HG02981 (cell line): ENCODE results near the gene USP44.
"Not testable (repeated sequence)": the region's sequence is repeated elsewhere in the genome, so short reads cannot be mapped to it uniquely, and the experiment has no call there.

Experiments
- ATAC-seq: cut with Tn5 transposase; IDR thresholded peaks from one replicate; pipeline ENCODE4 v1.9.1; 2021; ENCODE audit warnings: mild to moderate bottlenecking, moderate library complexity; ENCODE audit not compliant: unreplicated experiment

The USP44 gene

GRCh38 chr12:95511977-95512376 is 39.3 kb downstream of the USP44 start:
- no peak for ATAC-seq

GRCh38 chr12:95509300-95509699 is 42.0 kb downstream of the USP44 start:
- no peak for ATAC-seq

- no peak for ATAC-seq
Measured at GRCh38 chr12:95506707-95507523, 44.4 kb downstream of the USP44 start.

GRCh38 chr12:95505039-95505438 is 46.2 kb downstream of the USP44 start:
- no peak for ATAC-seq

- ATAC-seq = no peak
Measured at GRCh38 chr12:95504140-95504539, 47.1 kb downstream of the USP44 start.

- no peak for ATAC-seq
Measured at GRCh38 chr12:95499772-95500171, 51.5 kb downstream of the USP44 start.

- no peak for ATAC-seq
Measured at GRCh38 chr12:95498968-95499367, 52.3 kb downstream of the USP44 start.

- ATAC-seq = no peak
Measured at GRCh38 chr12:95497031-95497430, 54.2 kb downstream of the USP44 start.

- no peak for ATAC-seq
Measured at GRCh38 chr12:95495433-95495832, 55.8 kb downstream of the USP44 start.

GRCh38 chr12:95494888-95495287 is 56.4 kb downstream of the USP44 start:
- ATAC-seq = no peak

- no peak for ATAC-seq
Measured at GRCh38 chr12:95492462-95492861, 58.8 kb downstream of the USP44 start.

GRCh38 chr12:95487024-95487423 is 64.3 kb downstream of the USP44 start:
- ATAC-seq = no peak

GRCh38 chr12:95484524-95484923 is 66.8 kb downstream of the USP44 start:
- no peak for ATAC-seq

- not testable (repeated sequence) for ATAC-seq
Measured at GRCh38 chr12:95482564-95482963, 68.7 kb downstream of the USP44 start.

- no peak for ATAC-seq
Measured at GRCh38 chr12:95481888-95482287, 69.4 kb downstream of the USP44 start.

- ATAC-seq = no peak
Measured at GRCh38 chr12:95481072-95481471, 70.2 kb downstream of the USP44 start.

- ATAC-seq = peak; percentile 78
Measured at GRCh38 chr12:95480230-95480629, 71.0 kb downstream of the USP44 start.

- no peak for ATAC-seq
Measured at GRCh38 chr12:95474660-95474958, 76.7 kb downstream of the USP44 start.

GRCh38 chr12:95473884-95474659 is 77.2 kb downstream of the USP44 start, which contains the start of gene METAP2:
Gene METAP2, plus strand, starts transcription at chr12:95474152. Its CDS starts 28 bp downstream, at chr12:95474180.
- ATAC-seq = peak; percentile 97

- ATAC-seq = peak; percentile 27
Measured at GRCh38 chr12:95473231-95473883, 77.9 kb downstream of the USP44 start.

GRCh38 chr12:95470300-95470699 is 81.0 kb downstream of the USP44 start:
- ATAC-seq = no peak
